CD4-positive, alpha-beta T cell treated with Interleukin-4 for 4 hours (primary cell): ENCODE measurements around the gene CFAP74.

Experiments used
- DNase-seq: peaks from one replicate; pipeline ENCODE4 v3.0.0-alpha.2; 2020

CFAP74 gene

DNA sequence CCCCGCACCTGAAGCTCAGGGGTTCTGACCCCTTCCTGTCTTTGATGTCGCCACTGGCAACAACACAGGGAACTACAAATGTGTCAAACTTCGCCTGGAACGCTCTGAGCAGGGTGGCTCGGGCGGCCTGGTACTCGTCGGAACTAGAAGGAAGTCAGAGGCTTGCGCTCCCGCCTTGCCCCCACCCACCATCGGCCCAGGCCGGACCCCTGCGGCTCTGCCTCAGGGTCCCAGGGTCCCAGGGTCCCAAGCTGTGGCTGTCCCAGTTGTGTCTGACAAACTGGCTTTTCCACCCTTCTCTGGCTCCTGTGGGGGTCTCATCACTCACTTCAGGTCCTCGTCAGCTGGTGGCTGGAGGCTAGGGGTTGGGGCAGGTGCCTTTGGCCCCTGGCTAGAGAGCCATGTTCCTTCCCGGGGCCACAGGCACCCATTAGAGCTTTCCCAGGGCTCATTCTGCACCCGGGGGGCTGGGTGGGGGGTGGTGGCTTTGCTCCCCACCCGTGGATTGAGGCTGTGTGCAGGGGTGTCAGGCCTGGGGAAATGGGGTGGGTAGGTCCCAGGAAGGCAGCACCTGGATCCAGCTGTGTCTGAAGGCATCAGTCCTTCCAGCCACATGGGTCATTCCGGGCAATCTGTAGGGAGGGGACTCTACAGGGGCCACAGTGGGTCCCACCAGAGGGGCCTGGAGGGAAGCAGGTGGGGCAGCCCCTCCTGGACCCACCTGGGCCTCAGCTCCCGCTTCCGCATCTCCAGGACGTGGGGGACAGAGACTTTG, 76.5 kb downstream of the CFAP74 start:
- no peak for DNase-seq

DNA sequence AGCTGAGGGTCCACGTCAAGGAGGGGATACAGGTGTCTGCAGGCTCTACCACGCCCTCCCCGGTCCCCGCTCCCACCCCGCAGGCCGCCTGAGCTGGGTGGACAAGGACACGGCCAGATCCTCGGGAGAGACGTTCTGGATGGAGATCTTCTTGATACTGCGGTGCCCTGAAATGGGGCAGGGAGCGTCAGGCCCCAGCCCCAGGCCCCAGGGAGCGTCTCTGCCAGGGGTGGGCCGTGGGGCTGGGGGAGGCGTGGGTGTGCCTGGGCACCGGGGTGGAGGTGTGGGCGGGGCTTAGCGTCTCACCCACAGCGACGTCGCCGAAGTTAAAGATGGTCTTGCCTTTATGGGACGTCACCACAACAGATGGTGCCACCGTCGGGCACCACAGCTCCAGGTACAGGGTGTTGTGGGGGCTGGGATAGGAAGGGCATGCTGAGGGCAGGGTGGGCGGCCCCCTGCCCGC, 77.2 kb downstream of the CFAP74 start:
- no peak for DNase-seq

DNA sequence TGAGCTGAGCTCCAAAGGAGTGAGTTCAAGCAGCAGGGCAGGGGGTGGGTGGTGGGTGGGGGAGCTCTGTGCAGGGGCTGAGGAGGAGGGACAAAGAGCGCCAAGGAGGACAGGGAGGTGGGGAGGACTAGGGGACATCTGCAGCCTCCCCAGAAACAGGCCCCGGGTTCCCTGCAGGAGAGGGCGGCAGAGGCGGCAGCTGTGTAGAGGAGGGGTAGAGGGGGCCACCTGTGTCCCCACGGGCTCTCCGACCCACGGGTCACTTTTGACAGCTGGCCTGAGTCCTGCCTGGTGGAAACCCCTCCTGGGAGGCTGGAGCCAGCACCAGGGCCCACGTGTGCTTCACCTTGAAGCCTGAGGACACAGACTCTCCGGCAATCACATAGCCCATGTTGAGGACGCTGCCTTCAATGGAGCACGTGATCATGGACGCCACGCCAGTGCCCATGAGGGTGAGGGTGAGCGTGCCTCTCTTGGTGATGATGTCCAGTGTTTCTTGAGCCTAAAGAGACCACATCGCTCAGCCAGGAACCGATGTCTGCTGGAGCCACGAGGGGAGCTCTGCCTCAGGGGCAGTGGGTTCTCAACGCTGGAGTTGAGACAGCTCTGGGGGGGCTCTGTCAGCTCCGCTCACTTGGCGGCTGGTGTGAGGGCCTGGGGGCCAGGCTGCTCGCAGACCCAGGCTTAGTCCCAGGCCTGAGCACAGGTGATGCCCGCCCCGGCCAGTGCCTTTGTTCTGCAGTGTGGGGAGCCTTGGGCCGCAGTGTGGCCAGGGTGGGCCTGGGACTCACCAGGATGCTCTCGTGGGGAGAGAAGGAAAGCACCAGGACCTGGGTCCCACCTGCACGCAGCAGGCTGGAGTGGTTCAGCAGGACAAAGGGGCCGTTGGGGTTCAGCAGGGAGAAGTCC, 77.9 kb downstream of the CFAP74 start:
- DNase-seq = no peak

DNA sequence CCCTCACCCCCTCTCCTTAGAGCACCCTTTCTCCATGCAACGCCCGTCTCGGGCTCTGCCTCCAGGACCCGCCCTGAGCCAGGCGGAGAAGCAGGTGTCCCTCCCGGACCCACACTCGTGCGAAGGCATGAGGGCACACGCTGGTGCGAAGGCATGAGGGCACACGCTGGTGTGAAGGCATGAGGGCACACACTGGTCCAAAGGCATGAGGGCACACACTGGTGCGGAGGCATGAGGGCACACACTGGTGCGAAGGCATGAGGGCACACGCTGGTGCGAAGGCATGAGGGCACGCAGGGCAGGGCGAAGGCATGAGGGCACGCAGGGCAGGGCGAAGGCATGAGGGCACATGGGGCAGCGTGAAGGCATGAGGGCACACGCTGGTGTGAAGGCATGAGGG, 78.7 kb downstream of the CFAP74 start:
- DNase-seq = no peak

DNA sequence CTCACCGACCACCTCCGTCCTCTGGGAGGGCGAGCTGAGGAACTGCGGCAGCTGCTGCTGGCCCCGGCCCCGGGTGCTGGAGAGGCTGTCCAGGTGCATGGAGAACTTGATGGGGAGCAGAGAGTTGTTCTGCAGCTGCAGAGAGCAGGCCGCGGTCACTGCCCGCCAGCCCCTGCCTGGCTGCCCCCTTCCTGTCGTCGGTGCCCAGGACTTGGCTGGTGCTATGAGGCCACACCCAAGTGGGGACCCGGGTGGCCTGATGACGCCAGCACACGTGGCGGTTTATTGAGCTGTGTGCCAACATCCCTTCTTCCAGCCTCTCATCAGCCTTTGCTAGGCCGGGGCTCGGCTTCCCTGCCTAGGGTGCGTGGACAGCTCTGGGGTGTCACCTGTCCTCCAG, 79.2 kb downstream of the CFAP74 start:
- no peak for DNase-seq

DNA sequence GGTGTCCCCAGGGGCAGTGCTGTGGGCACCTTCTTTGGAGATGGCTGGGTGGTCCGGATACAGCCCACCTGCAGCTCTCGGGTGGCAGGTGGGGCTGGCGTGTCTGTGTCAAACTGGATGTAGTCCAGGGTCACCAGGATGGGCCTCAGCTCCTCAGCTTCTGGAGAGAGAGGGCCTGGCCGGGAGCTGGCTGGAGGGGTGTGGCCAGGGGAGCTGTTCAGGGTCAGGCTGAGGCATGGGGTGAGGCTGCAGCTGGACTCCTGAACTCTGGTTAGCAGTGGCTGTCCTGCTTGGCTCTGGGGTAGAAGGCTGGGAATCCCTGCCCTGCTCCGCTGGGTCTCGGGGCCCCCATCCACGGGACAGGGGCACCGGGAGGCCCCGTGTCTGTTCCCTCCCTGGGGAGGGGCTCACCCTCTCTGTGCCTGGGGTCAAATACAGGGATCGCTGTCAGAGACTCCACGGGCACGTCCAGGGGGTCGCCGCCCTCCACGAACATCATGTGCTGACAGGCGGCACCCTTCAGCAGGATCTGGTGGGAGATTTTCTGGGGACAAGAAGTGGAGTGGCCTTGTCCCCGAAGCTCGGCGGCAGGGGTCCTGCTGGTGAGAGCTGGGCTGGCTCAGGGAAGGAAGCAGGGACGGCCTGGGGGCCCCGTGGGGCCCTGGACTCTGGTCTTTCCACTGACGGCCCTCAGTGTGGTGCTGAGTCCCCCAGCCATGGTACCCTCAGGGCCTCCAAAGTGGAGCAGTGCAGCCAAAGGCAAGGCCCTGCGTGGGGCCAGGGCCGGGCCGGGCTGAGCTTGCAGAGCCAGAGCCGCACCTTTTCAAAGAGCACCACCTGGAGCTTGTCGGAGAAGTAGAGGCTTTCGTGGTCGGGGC, 80.4 kb downstream of the CFAP74 start:
- DNase-seq = no peak

DNA sequence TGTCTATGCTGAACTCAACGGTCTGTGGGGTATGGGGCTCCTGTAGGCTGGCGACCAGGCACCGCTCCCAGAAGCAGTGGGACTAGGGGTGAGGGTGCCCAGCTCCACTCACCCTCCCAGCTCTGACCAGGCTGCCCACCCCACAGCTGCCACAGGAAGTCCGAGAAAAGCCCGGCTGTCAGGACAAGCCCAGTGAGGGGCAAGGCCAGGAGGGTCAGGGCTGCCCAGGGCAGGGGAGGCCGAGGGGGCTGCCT, 81.0 kb downstream of the CFAP74 start:
- DNase-seq = no peak

DNA sequence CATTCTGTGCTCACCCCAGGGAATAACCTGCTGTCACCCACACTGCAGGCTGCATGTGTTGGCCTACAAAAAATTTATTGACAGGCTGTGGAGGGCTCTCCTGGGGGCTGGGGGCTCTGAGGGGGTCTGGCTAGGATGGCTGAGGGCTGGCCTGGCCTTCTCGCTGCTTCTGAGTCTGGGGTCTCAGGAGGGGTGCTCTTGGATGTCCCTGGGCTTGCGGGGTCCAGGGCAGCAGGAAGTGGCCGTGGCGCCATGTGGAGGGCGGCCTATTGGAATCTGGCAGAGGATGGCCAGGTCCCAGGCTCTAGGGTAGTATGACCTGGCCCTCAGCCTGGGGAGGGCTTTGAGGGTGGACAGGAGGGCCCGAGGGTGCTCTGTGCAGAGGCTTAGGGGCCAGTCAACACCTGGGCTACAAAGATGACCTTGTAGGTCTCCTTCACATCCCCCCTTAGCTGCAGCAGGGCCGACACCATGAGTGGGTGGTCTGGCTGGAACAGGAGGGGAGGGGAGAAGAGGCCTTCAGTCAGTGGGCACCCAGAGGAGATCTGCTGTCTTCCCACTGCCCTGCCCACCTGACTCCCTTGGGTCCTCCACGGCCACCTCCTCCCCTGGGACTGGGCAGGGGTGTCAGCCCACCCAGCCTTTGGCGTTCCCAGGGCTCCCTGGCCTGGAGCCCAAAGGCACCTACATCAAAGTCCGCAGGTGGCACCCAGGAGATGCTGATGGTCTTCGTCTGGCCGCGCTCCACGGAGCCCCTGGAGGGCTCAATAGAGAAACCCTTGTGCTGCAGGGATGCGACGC, 81.5 kb downstream of the CFAP74 start:
- DNase-seq = no peak

DNA sequence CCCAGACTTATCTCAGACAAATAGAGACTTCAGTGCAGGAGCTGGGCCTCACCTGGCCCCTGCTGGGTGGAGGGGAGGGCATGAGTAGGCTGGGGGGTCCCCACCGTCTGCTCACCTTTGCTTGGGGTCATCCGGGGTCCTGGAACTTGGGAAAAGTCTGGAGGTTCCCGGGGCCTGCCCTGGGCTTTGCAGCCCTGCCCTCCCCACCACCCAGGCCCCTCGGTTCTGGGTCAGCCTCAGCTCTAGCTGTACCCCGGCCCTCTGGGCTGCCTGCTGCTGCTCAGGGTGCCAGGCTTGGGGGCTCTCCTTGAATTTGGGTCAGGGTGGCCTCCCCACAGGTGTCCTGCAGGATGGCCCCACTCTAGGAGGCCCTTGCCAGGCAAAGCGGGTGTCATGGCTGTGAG, 82.1 kb downstream of the CFAP74 start:
- no peak for DNase-seq

DNA sequence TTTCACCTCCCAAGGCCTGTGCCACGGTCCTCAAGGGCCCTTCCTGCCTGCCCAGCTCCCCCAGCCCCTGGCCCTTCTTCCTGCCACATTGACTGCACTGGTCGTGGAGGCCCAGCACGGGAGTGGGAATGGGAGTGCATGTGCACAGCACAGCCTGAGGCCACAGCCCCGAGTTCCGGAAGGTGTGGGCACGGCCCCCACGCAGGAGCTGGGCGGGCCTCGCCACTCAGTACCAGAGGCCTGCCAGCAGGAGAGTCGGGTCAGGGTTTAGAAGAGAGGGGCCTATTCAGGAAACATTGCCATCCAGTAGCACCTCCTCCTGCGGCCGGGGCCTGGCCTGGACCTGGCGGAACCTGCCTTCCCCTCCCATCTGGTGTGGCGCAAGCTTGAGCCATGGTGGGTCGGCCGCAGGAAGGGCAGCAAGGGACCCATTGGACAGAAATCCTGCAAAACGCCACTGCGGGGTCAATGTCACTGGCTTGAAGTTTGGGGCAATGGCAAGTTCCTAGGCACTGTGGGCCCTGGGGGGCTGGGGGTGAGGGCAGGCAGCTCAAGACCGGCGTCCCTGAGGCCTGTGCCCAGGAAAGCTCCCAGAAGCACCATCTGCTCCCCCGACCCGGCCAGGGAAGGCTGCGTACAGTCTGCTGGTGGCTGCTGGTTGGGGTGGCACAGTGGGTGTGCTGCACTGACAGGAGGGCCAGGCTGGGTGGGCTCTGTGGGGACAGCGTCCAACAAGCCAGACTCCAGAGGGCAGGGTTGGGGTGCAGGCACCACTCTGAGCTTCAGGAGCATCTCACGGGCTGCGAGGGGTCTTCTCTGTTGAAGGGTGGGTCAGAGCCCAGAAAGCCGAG, 82.8 kb downstream of the CFAP74 start:
- DNase-seq = no peak

DNA sequence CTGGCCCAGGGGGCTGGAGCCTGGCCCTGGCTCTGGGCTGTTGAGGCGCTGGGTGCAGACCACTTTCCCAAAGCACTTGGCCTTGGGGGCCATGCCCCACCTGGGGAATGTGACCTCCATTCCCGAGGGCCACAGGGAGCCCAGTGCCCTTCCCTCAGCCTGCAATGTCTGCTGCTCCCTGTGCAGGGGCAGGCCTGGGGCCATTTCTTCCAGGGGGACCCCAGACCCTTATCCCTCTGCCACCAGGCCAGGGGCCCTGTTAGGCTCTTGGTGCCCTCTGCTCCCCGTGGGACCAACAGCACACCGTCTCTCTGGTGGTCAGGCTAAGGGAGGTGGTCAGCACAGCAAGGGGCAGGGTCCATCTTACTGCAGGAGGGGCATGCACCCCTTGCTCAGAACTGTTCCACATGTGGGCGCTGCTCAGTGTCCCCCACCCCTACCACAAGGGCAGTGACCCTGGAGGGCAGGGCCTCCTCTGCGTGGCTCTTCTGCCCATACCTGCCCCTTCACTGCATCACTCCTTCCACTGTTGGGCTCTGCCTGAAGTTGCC, 83.5 kb downstream of the CFAP74 start:
- DNase-seq = no peak

DNA sequence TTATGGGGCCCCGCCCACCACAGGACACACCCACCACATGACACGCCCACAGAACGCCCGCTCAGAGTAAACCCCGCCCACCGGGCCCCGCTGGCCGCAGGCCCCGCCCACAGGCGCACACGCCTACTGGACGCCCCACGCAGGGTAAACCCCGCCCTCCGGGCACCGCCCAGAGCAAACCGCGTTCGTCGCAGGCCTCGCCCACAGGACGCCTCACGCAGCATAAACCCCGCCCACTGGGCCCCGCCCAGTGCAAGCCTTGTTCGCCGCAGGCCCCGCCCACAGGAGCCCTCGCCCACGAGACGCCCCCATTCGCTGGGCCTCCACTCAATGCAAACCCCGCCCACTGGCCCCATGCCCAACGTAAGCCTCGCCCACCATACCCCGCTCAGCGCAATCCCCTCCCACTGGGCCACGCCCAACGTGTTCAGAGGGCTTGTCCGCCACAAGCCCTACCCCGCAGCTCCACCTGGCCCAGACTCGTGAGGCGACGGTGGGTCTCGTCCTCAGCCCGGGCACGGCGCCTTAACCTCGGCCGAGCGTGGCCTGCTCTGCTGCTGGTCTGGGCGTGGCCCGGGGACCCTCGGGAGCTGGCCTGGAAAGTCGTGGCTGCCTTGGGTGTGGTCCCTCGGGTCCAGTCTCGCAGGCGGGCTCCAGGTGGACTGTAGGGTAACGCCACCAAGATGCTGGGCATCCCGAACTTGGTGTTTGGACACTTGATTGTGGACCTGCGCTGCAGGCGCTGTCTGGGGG, 84.1 kb downstream of the CFAP74 start:
- DNase-seq = peak; percentile 98

DNA sequence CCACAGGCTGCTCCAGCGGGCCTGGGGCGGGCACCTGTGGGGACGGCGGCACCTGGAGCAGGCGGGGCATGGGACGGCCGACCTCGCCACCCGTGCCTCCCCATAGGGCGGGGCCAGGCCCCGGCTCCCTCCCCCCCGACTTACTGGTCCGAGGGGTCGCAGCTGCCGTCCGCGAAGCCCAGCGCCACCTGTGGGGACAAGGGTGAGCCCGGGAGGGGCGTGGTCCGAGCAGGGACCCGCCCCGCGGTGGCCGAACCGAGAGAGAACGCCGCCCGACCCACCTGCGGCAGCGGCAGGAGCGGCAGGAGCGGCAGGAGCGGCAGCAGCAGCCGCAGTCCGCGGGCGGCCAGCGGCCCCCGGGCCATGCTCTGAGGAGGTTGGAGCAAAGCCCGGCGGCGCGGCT, 84.7 kb downstream of the CFAP74 start, which contains the start of gene TMEM52:
TMEM52 (minus strand) TSS at position 379 of the 403 bp plus-strand sequence; CDS start at position 365, 14 bp downstream.
- no peak for DNase-seq

DNA sequence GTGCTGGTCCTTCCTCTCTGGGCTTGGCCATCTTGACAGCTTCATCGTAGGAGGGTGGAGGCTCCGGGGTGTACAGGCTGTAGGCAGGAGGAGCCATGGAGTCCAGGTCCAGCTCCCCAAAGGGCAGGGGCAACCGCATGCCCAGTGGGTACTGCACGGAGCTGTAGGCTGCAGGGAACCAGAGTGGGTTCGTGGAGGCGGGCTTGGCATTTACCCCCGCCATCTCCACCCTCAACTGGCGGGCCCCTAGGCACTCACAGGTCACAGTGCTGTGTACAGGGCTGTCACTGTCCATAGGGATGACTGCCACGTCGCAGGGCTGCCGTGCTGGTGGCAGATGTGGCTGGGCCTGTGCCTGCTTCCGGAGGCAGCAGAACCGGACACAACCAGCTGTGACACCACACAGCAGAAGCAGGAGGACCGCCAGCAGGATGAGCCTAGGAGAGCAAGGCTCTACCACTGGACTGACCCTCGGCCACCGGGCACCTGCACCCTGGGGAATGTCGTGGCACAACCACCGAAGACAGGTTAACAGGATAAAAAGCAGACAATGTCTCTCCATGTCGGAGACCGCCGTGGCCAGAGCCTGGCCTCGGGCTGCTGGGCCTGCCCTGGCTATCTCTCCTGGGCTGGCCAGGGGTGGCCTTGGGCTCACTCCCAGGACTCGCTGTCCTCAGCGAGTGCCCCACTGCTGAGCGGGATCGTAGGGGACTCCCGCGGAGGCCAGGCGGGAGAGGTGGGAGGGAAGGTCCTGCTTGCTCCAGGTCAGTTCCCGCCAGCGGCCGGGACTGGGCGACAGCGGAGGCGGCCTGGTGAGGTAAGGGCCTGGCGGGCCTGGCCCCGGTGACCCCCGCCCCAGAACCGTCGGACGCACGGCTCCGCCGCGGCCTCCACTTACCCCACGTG, 85.3 kb downstream of the CFAP74 start:
- no peak for DNase-seq

DNA sequence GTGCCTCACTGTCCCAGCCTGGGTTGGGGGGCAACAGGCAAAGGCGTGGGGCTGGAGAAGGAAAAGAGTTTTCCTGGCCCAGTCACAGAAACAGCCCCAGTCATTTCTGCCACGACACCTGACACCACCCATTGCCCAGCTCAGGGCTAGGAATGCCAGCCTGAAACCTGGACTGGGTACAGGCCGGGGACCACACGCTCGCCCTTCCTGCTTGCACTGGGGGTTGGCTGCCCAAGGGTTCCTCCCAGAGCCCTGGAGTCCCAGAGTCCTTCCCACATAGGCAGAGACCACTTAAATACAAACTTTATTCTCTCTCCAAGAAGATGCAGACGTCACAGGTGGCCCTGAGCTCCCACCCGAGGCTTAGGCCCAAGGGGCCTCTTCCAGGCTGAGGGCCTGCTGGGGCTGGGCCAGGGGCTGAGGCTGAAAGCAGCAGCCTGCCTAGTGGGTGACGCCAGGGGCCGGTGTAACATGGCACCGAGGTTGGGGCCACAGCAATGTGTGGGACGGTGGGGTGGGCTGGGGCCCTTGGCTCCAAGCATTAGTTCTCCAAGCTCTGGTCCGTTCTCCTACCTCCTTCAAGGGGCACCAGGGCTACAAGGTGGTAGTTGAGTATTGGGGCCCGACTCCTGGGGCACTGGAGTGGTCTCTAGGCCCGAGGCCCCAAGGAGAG, 86.1 kb downstream of the CFAP74 start:
- DNase-seq = no peak

DNA sequence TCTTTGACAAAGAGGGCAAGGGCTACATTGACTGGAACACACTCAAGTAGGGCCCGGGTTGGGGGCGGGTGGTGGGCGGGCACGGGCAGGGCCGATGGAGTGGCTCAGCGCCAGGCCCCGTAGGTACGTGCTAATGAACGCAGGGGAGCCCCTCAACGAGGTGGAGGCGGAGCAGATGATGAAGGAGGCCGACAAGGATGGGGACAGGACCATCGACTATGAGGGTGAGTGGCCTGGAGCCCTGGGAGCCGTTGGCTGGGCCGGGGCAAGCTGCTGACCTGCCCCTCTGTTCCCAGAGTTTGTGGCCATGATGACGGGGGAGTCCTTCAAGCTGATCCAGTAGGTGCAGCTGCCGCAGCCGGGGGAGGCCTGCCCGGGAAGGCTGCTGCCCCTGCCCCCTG, 86.7 kb downstream of the CFAP74 start:
- no peak for DNase-seq

DNA sequence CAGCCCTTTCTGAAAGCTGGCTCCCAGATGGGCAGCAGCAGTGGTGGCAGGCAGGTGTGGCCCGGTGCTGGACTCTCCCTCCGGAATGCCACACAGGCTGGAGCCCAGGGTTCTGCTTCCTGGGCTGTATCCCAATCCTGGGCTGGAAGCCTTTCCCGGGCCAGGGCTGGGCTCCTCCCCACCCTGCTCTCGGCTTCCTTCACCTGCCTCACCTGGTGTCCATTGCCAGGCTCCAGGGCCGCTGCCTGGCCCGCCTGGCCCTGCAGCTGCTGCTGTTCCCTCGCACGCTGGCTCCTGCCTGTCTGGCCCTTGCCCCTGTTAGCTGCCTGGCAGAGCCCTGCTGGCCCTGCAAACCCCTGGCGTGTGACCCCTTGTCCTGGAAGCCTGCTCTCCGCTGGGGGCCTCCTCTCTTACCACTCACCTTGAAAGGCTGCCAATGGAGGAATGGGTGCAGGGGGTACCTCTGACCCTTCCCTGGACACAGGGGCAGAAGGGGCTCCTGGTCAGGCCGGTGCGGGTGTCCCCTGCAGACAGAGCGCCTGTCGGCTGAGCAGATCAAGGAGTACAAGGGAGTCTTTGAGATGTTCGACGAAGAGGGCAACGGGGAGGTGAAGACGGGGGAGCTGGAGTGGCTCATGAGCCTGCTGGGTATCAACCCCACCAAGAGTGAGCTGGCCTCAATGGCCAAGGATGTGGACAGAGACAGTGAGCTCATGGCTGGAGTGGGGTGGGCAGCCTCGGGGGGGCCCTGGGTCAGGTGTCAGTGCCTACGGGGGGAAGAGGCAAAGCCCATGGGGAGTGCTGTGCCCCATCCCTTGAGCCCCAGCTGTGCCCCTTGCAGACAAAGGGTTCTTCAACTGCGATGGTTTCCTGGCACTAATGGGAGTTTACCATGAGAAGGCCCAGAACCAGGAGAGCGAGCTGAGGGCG, 87.4 kb downstream of the CFAP74 start:
- no peak for DNase-seq
